HG03064 (cell line): ENCODE results near the gene GNAQ.

Experiments used
- ATAC-seq: cut with Tn5 transposase; IDR thresholded peaks from one replicate; pipeline ENCODE4 v1.9.1; 2021; ENCODE audit warnings: low read depth; ENCODE audit not compliant: unreplicated experiment

GNAQ gene

DNA sequence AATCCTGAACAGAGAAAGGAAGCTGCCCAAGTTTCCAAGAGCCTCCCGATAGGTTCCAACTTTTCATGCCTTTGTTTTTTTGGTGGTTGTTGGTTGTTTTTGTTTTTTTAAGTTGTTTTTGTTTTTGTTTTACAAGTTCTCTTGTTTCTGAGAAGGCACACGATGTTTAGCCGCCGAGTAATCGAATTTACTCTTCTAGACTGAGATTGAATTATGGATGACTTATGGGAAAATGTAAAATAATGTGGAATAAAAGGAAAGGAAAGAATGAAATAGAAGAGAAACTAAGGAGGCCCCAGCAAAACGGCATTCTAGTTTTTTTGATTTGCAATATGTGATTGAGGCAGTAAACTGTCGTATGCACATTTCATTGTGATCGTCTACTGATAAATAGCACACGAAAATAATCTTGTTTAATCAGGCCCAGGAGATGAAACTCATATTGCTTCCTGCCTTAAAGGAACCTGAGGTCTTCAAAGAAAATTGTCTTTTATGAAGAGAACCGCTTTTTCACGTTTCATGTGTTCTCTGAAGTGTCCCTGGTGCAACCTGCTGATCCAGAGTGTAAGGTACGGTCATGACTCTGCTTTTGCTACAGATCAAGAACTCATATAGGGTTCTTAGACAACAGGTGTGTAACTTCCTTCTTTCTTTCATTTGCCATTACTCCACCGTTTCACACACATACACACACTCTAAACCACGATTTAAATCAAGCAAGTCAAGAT is 1.3 kb upstream of the GNAQ start:
- no peak for ATAC-seq

DNA sequence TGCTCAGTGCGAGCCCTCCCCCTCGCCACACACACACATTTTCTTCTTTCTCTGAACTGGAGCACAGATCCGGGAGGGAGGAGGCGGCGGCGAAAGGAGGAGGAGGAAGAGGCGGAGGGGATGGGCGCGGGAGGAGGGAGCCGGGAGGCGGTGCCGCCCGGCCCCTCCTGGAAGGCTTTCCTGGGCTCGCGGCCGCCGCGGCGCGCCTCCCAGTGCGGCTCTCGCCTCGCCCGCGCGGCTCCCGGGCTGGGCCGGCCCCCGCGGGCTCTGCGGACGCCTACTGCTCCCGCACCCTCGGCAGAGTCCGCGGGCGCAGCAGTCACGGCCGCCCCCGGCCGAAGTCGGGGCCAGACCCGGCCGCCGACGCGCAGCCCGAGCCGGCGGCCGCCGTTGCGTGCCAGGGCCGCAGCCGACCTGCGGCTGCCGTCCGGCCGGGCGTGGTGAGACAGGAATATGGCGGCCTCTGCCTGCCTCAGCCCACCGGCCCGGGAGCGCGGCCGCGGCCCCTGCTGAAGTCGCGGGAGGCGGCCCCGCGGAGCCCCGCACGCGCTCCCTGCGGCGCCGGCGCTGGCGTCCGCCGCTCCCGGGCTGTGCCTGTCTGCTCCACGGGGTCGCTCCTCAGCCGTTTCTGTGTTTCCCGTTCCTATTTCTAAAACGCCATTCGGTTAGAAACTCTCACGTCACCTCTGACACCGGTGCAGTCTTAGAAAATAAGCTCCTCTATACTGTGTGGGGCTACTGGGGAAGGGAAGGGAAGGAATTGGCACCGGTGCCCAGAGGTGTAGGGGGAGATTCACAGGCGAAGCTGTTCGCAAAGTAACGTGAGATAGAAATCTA is 500 bp upstream of the GNAQ start:
- no peak for ATAC-seq

DNA sequence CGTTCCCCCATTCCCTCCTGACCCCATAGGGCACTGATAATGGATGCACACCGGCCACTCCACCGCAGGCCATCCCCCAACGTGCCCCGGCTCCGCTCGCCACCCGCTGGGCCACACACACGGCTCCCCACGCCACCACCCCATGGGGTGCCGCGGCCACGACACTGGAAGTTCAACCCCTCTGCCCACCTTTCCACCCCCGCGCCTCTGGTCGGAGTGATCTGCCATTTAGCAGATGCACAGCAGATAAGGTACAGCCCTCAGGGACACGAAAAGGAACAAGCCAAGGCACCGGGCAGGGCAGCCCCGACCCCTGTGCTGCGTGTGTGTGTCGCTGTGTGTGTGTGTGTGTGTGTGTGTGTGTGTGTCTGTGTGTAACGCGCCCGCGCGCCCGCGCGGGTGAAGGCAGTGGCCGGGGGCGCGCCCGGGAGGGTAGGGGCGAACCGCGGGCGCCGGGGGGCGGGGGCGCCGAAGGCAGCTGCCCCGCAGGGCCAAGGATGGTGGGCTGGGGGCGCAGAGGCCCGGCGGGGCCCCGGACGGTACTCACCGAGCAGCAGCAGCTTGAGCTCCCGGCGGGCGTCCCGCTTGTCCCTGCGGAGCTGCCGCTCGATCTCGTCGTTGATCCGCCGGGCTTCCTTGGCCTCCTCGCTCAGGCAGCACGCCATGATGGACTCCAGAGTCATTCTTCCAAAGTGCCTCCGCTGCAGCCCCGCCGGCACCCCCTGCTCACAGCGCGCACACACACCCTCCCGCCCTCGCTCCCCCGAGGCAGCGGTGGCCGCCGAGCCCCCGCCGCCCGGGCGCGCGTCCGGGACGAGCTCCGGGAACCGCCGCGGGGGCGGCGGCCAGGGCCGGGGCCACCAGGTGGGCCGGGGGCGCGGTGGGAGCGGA is 813 bp downstream of the GNAQ start:
- no peak for ATAC-seq

DNA sequence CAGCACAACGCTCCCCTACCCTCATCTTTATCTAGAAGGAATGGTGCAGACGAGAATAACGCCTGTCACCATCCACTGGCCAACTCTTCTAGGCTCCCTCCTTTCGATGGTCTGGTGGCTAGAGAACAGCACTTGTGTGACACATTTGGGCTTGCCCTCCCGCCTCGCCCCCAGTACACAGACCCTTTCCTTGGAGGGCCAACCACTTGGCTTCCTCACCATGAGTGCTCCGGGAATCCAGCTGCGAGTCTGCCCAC is 1.4 kb downstream of the GNAQ start:
- no peak for ATAC-seq

DNA sequence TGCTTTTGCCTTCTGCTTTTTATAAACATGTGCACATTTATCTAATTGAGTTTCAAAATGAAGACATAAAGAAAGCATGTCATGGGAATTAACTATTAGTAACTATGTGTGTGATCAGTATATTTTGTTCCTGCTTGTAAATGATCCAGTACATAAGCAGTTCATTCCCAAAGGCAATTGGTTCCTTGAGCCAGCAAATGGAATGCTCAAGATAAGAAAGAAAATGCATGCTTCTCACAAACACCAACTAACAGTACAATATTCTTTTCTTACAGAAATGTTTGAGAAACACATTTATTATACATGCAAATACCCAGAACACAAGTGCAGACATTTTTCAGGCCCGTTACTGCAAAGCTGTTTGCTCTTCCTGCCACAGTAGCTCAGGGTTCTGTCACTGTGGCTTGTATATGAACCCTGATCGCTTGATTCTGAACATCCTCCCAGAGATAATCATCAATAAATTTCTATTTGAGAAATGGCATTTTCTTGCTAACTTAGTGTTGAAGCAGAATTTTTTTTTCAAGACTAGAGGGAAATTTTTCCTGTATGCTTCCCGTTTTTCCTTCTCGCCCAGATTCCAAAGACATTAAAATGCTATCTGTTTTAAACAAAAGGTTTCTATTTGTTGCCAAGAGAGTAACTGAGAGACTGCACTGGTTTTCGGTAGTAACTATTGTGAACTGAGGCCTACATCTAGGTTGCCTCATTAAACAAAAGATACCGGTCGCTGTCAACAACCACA is 1.9 kb downstream of the GNAQ start:
- ATAC-seq: no peak

DNA sequence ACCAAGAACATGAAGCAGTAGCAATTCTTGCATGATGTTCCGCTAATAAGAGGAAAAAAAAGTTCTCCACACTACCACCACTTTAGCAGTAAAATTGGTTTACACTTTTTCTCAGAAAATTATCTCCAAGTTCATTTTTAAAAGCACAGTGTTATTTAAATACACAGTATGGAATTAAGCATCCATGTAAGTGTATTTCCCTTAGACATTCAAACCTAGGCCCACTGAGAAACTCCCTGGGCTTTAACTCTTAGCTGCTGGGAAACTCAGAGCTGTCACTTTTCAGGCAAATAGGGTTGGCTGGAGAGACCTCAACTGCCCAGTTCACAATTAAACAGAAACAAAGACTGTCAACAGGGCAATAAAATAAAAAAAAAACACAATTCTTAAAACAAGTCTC is 2.7 kb downstream of the GNAQ start:
- ATAC-seq: no peak

DNA sequence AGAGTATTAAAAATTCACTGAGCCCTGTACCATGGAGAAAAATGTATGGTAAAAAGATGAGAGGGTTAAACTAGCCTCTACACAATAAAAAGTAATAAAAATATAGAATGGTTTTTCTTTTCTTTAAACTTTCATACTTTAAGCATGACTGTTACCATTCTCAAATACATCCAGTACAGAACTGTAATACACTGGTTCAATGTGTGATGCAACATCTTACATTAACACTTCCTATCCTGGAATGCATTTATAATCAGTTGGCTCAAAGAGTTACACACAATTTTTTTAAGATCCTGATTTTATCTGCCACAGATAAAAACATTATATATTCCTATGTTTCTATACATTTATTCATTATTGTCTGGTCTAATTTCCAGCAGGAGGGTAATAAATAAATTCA is 4.7 kb downstream of the GNAQ start:
- no peak for ATAC-seq

DNA sequence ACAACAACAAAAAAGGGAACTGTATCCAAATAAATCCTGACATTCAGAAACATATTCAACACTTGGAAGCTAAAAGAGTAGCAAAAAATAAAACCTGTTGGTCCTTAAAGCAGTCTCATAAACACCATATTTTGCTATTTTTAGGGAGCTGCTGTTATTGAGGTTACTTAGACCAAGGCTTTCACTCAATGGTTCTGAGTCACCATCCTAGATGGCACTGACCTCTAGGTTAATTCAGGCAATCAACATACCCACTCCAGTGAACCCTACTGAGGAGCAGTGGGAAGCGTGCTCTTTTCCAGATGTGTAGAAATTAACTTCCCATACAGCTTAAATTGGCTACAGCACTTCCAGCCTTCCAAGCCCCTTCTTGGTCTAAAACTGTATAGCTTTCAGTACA is 5.2 kb downstream of the GNAQ start:
- ATAC-seq: no peak

DNA sequence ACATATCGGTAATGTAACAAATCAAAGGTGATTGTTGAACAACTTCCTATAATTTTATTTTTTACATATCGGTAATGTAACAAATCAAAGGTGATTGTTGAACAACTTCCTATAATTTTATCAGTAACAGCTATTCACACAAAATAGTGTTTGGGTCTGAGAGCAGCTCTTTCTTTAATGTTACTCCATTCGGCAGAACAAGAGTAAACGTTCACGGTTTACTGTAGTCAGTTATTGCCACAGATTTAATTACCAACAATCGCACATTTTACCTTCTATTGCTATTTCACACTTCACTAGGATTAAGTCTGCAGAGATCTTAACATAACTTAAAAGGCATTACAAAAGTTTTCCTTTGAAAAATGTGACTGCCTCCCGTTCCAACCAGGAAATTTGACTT is 6.4 kb downstream of the GNAQ start:
- no peak for ATAC-seq

DNA sequence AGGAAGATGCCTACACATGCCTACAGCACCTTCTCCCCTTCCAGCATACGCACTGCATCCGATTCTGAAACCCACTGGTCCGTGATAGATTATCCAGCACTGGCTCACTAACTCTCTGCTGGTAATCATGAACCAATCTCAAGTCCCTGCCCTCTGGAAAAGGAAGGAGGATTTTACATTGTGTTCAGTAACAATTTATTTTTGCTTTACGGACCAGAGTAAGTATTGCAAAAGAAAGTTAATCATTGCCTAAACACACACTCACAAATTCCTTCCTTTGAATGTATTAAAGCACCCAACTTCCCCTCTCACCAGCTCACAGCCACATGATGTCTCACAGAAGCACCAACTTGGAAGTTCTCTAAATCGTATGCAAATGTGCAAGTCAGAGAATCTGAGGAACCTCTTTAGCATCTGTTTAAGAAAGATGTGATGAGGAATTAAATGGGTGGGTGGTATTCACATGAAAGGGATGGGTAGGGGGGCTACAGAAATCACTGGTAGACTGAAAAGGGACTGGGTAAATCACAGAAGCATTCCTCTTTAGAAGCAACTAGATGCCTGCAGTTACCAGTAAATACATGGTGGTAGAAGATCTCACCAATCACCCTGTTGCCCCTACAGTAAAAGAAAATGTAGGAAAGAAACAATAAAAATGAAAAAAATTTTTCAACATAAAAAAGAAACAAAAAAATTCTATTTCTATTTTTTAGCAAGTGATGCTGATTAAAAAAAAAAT is 8.4 kb downstream of the GNAQ start:
- ATAC-seq: no peak

DNA sequence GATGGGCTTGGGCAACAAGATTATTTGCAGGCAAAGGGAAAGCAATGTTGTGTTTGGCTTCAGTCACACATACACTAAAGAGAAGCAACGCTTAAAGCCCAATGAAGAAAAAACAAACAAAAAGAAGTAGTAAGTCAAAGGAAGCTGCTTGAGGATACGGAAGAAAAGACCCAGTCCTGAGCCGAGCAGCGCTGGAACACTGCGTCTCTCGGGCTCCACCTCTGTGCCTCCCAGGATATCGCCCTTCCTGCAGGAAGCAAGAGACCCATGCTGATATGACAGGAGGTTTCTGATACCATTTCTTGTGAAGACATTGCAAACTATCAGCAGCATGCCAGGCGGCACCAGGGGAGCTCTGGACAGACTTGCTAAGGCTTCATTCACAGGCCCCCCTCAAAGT is 9.9 kb downstream of the GNAQ start:
- no peak for ATAC-seq

DNA sequence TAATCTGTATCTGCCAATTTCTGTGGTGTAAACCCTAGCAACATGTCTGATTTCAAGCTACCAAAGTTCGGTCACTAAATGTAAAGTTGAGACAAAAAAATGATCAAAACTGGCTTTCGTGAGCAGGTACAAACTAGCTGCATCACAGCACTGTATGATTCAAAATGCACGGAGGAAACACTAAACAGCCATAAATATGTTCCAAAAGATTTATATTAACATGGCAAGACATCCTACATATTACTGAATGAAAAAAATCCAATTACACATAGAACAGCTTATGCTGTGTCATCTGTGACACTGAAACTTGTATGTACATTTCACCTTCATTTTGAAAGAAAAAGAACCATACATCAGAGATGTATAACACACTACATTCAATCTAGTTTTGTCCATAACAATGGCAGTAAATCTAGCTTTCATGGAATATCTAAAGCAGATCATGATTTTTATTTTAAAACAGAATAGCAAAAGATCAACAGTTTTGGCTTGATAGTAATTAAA is 14.4 kb downstream of the GNAQ start:
- no peak for ATAC-seq

DNA sequence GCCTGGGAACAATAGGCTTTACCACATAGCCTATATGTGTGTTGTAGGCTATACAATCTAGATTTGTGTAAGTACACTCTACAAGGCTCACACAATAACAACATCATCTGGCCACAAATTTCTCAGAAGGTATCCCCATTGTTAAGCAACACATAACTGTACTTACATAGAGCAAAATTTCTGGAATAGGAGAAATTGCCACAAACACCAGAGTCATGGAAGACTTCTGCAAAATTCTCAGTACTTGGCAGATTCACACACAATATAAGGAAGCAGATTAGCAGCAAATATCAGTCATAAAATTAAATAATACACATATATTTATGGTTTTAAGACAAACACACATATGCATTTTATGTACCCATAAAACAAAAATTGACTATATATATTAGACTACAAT is 16.4 kb downstream of the GNAQ start:
- no peak for ATAC-seq

DNA sequence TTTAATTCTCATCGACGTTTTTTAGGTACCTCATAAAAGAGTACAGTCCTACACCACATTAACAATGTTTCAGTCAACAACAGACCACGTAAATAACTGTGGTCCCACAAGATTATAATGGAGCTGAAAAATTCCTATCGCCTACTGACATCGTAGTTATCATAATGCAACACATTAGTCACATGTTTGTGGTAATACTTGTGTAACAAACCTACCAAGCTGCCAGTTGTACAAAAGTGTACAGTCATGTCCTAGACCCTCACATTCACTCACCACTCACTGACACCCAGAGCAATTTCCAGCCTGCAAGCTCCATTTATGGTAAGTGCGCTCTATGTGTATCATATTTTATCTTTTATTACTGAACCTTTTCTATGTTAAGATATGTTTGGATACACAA is 16.8 kb downstream of the GNAQ start:
- no peak for ATAC-seq

DNA sequence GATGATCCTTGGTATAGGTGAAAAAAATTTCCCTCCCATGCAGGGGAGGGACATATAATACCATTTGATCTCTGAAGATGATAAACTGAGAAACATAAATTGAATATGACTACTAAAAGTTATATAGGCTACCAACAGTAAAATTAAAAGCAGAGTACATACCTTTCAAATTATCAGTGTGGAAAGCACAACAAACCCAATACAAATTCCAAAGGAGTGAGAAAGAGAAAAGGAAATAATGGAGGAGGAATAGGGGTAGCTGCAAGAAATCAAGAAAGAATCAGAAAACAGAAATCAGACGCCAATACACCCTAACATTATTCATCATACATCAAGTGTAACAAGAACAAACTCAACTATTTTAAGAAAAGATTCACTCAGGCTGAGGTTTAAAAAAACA is 17.7 kb downstream of the GNAQ start:
- no peak for ATAC-seq

DNA sequence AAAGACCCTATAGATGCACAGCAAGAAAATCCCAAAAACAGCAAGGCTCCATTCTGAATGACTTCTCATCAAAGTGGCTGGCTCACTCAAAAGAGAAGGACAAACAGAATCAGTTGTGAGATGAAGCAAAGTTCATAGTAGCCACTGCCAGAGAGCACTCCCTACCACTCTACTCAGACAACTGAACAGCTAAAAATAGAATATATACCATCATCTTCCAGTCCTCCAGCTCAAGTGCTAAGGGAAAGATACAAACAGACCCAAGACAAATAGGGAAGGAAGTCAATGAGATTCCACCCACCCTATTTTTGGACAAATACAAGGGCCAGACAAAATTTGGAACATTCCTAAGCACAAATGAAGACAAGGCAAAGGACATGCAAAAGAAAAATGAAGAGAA is 20.6 kb downstream of the GNAQ start:
- ATAC-seq: no peak

DNA sequence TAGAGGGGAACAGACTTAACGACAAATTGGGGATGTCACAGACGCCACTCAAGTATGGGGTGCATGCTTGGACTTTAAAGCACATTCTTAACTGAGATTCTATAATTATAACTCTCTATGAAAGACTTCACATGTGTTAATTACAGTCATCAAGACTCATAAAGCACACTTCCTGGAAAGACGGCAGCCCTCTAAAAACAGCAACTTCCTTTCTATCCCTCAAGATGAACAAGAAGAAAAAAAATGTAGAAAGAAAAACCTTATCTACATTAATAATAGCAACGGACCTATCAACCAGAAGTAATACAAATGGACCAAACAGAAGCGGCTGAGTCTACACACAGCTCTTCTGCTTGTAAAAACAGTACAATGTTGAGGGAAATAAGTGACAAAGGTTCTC is 21.2 kb downstream of the GNAQ start:
- no peak for ATAC-seq

DNA sequence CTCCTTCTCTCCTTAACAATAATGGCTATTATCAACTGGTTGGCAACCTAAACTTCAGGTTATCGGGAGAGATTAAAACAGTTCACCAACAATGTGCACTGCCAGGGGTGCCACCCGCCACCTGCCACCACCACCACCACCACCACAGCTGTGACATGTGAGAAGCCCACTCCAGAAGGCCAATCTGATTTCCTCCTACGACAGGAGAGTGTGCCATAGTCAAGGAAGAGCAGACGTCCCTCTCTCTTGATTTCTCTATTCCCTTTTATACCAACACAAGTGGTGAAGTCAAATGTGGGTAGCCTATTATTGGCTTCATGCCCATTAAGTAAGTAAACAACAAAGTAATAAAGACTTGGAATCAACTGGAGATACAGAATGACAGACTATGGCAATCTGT is 22.4 kb downstream of the GNAQ start:
- ATAC-seq: no peak

DNA sequence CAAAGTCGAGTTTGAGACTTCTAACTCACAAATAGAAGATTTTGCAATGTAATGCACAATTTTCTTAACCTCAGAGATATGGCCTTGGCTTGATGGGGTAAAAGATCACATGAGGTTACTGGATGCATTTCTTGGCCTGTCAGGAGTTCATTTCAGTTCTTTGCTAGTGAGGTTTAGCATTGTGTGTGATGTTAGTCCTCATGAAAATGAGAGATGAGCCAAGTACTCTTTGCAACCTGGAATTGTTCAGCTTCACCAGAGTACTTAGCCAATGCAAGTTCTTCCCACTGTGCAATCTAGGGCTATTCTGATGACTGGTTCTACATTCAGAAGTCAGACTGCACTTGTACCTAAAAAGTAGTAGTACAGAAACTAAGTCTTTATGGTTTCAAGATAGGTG is 24.9 kb downstream of the GNAQ start:
- no peak for ATAC-seq
